GM19397 (cell line): ENCODE data around the gene FGFR3.

Source experiments
- ATAC-seq: cut with Tn5 transposase; IDR thresholded peaks from one replicate; pipeline ENCODE4 v1.9.1; 2021; ENCODE audit warnings: mild to moderate bottlenecking, moderate library complexity; ENCODE audit not compliant: unreplicated experiment

The FGFR3 gene

GRCh38 chr4:1769692-1770091 lies 23.4 kb upstream of the FGFR3 start:
- ATAC-seq: no peak

- ATAC-seq: no peak
Measured at GRCh38 chr4:1770245-1770644, 22.8 kb upstream of the FGFR3 start.

GRCh38 chr4:1770791-1771231 lies 22.3 kb upstream of the FGFR3 start:
- no peak for ATAC-seq

- ATAC-seq: no peak
Measured at GRCh38 chr4:1771555-1772305, 21.4 kb upstream of the FGFR3 start.

GRCh38 chr4:1772853-1773538 lies 20.1 kb upstream of the FGFR3 start:
- no peak for ATAC-seq

GRCh38 chr4:1773754-1774153 lies 19.3 kb upstream of the FGFR3 start:
- ATAC-seq: no peak

GRCh38 chr4:1775731-1776500 lies 17.2 kb upstream of the FGFR3 start:
- ATAC-seq: no peak

- no peak for ATAC-seq
Measured at GRCh38 chr4:1776521-1777161, 16.5 kb upstream of the FGFR3 start.

GRCh38 chr4:1777822-1778641 lies 15.1 kb upstream of the FGFR3 start:
- ATAC-seq: no peak

GRCh38 chr4:1778642-1779392 lies 14.3 kb upstream of the FGFR3 start:
- no peak for ATAC-seq

- ATAC-seq: no peak
Measured at GRCh38 chr4:1779588-1780382, 13.3 kb upstream of the FGFR3 start.

GRCh38 chr4:1780435-1780834 lies 12.7 kb upstream of the FGFR3 start:
- no peak for ATAC-seq

GRCh38 chr4:1783015-1783414 lies 10.1 kb upstream of the FGFR3 start:
- no peak for ATAC-seq

- ATAC-seq: no peak
Measured at GRCh38 chr4:1783970-1784369, 9.1 kb upstream of the FGFR3 start.

GRCh38 chr4:1784395-1784788 lies 8.7 kb upstream of the FGFR3 start:
- ATAC-seq: no peak

GRCh38 chr4:1784789-1785591 lies 8.1 kb upstream of the FGFR3 start:
- no peak for ATAC-seq

GRCh38 chr4:1785592-1785991 lies 7.5 kb upstream of the FGFR3 start:
- ATAC-seq: no peak
